Keratinocyte (primary cell): ENCODE measurements around the gene CDT1. TPM values are rescaled to one million over a fixed set of nuclear protein-coding genes. Genes with fewer than 3 reads are reported as not detected.

Source experiments
- DNase-seq: peaks from one replicate; pipeline ENCODE4 v3.0.0-alpha.2; 2011; ENCODE audit warnings: low read depth, missing footprints, low spot score
- FAIRE-seq: peaks from 2 replicates; lab custom pipeline; 2011; peaks lifted over from hg19 to GRCh38; lab: Jason Lieb, UNC
- H2AFZ ChIP-seq: 2 replicates; pipeline ENCODE4 v1.6.0; 2012; ENCODE audit warnings: low read length, control low read depth, inconsistent platforms; ENCODE audit not compliant: control insufficient read depth
- H3K27ac ChIP-seq: 2 replicates; pipeline ENCODE4 v1.5.1; 2011; ENCODE audit warnings: low read length; ENCODE audit not compliant: control insufficient read depth, insufficient read depth
- H3K27me3 ChIP-seq: 3 replicates; pipeline ENCODE4 v1.6.0; 2011; ENCODE audit warnings: low read length; ENCODE audit not compliant: control insufficient read depth, insufficient read depth; ENCODE audit errors: extremely low read depth
- H3K36me3 ChIP-seq, 2 experiments: 2 replicates in 1 of 2; 3 replicates in 1 of 2; pipeline ENCODE4 v1.5.1; 2011; ENCODE audit warnings: low read length in 2 of 2, mild to moderate bottlenecking in 1 of 2; ENCODE audit not compliant: control insufficient read depth in 2 of 2, insufficient read depth in 2 of 2; ENCODE audit errors: extremely low read depth in 1 of 2
- H3K4me1 ChIP-seq: 3 replicates; pipeline ENCODE4 v1.5.1; 2011; ENCODE audit warnings: low read length; ENCODE audit not compliant: control insufficient read depth, insufficient read depth; ENCODE audit errors: extremely low read depth
- H3K4me2 ChIP-seq: 3 replicates; pipeline ENCODE4 v1.6.0; 2011; ENCODE audit warnings: low read depth, low read length; ENCODE audit not compliant: control insufficient read depth, insufficient read depth; ENCODE audit errors: extremely low read depth
- H3K4me3 ChIP-seq, 3 experiments: fragments of 200-600 bp in 1 of 3; sonication (generic) in 1 of 3; 2 replicates in 2 of 3; 3 replicates in 1 of 3; pipeline ENCODE4 v1.5.1; 2011 to 2016; ENCODE audit warnings: low read length in 3 of 3, mild to moderate bottlenecking in 3 of 3, control low read depth in 2 of 3, inconsistent platforms in 1 of 3, low read depth in 1 of 3, mixed read lengths in 1 of 3, mixed run types in 1 of 3, moderate library complexity in 1 of 3; ENCODE audit not compliant: control insufficient read depth in 2 of 3, insufficient read depth in 2 of 3; ENCODE audit errors: extremely low read depth in 1 of 3
- H3K79me2 ChIP-seq: 2 replicates; pipeline ENCODE4 v1.6.0; 2012; ENCODE audit warnings: low read length; ENCODE audit not compliant: control insufficient read depth, insufficient read depth
- H3K9ac ChIP-seq: 3 replicates; pipeline ENCODE4 v1.6.0; 2011; ENCODE audit warnings: low read length; ENCODE audit not compliant: control insufficient read depth, insufficient read depth; ENCODE audit errors: extremely low read depth
- H3K9me1 ChIP-seq: 3 replicates; pipeline ENCODE4 v1.6.0; 2011; ENCODE audit warnings: low read length; ENCODE audit not compliant: control insufficient read depth, insufficient read depth; ENCODE audit errors: extremely low read depth
- H3K9me3 ChIP-seq: 2 replicates; pipeline ENCODE4 v1.5.1; 2012; ENCODE audit warnings: low read depth, low read length; ENCODE audit not compliant: control insufficient read depth
- H4K20me1 ChIP-seq: 3 replicates; pipeline ENCODE4 v1.6.0; 2011; ENCODE audit warnings: low read length; ENCODE audit not compliant: control insufficient read depth, insufficient read depth; ENCODE audit errors: extremely low read depth
- CTCF ChIP-seq, 3 experiments: IDR thresholded peaks in 1 of 3; conservative IDR thresholded peaks in 1 of 3; optimal IDR thresholded peaks in 1 of 3; 2 replicates in 2 of 3; 3 replicates in 1 of 3; pipeline versions ENCODE3 to v1.5.1; 2011; ENCODE audit warnings: low read length in 3 of 3, mild to moderate bottlenecking in 3 of 3, moderate library complexity in 2 of 3, control low read depth in 1 of 3, inconsistent platforms in 1 of 3; ENCODE audit not compliant: insufficient read depth in 2 of 3; ENCODE audit errors: extremely low read depth in 1 of 3
- EZH2 ChIP-seq: IDR thresholded peaks from one replicate; pipeline ENCODE4 v1.6.1; 2012; ENCODE audit warnings: inconsistent platforms, mild to moderate bottlenecking, low read length, moderate library complexity
- dilution Hi-C: fragments of 300-500 bp; cut with MboI; formaldehyde crosslinking; loops from one replicate; pipeline ENCODE4 v1.7.0; 2020; ENCODE audit warnings: low sequenced_read_pairs; ENCODE audit not compliant: extremely low pct_ligation_motif_present
- polyA plus RNA-seq, 5 experiments: library from polyadenylated mRNA; depleted of rRNA in 3 of 5; stranded (reverse) in 3 of 5; stranded (forward) in 1 of 5; unstranded in 1 of 5; fragments of >200 nt; gene quantifications; 1 replicate in 1 of 5; 2 replicates in 3 of 5; 3 replicates in 1 of 5; pipeline versions ENCODE4 v1.2.1 to v1.2.3, GENCODE V29; 2011 to 2012; ENCODE audit warnings: missing spikeins in 2 of 5, low read depth in 1 of 5, low replicate concordance in 1 of 5

CDT1 gene
- polyA plus RNA-seq, 1 donor (not counting 4 experiments of a cell fraction or from before 2014, with no cell fraction given), result 2.0 TPM

GRCh38 chr16:88838566-88838965 is 35.0 kb downstream of the CDT1 start:
- no peak for TF ChIP-seq CTCF (optimal IDR thresholded peaks at IDR 0.05 in 1 of 3, IDR thresholded peaks at IDR 0.05 in 1 of 3, conservative IDR thresholded peaks at IDR 0.05 in 1 of 3; ENCODE audit: extremely low read depth in 1 of 3, insufficient read depth in 2 of 3, low read length in 3 of 3)
- TF ChIP-seq EZH2, result no peak
- no peak for FAIRE-seq

GRCh38 chr16:88839026-88839529 is 35.5 kb downstream of the CDT1 start:
- Histone ChIP-seq H3K27me3 (no peaks in the 10 kb centered on the region), H3K36me3 (peaks cover 0 to 21% of the 10 kb centered on the region in 2 experiments), H3K4me2 (no peak overlapping the region), H2AFZ (no peak overlapping the region), H3K9me1 (no peaks in the 10 kb centered on the region), H3K4me1 (no peaks in the 10 kb centered on the region), H3K9me3 (no peaks in the 10 kb centered on the region), H3K27ac (no peak overlapping the region), H3K4me3 (no peak overlapping the region), H3K9ac (no peak overlapping the region), H4K20me1 (no peaks in the 10 kb centered on the region), H3K79me2 (no peaks in the 10 kb centered on the region)
- TF ChIP-seq CTCF (optimal IDR thresholded peaks at IDR 0.05 in 1 of 3, IDR thresholded peaks at IDR 0.05 in 1 of 3, conservative IDR thresholded peaks at IDR 0.05 in 1 of 3; ENCODE audit: extremely low read depth in 1 of 3, insufficient read depth in 2 of 3, low read length in 3 of 3), result no peak
- TF ChIP-seq EZH2, result no peak
- FAIRE-seq (no peak), DNase-seq (no peak)
- dilution Hi-C loops, result no loop called here

More at GRCh38 chr16:88838566-88838965, 35.0 kb downstream of the CDT1 start:
- Histone ChIP-seq H3K4me2 (no peak overlapping the region), H3K9ac (no peak overlapping the region), H4K20me1 (no peaks in the 10 kb centered on the region), H3K79me2 (no peaks in the 10 kb centered on the region), H3K4me1 (no peaks in the 10 kb centered on the region), H3K4me3 (no peak overlapping the region), H3K9me1 (no peaks in the 10 kb centered on the region), H3K9me3 (no peaks in the 10 kb centered on the region), H3K27ac (no peak overlapping the region), H3K36me3 (peaks cover 0 to 21% of the 10 kb centered on the region in 2 experiments), H3K27me3 (no peaks in the 10 kb centered on the region), H2AFZ (no peak overlapping the region)
- dilution Hi-C loops, result no loop called here
- DNase-seq, result no peak
